WTC11 (cell line): Measurements from ENCODE around the gene ACTC1.

Source experiments
- ATF2 ChIP-seq: sonication (generic); formaldehyde crosslinking; IDR thresholded peaks from 2 replicates; pipeline ENCODE4 v1.8.1; 2022; ENCODE audit warnings: low read depth, missing genetic modification reagents, borderline replicate concordance
- NR1H2 ChIP-seq: sonication (generic); formaldehyde crosslinking; IDR thresholded peaks from 2 replicates; pipeline ENCODE4 v1.9.0; 2021; ENCODE audit warnings: mild to moderate bottlenecking, moderate library complexity, missing genetic modification reagents
- NR3C1 ChIP-seq: sonication (generic); formaldehyde crosslinking; conservative IDR thresholded peaks from 2 replicates; pipeline ENCODE4 v1.8.1; 2023; ENCODE audit warnings: low read depth, mild to moderate bottlenecking, missing genetic modification reagents
- SP1 ChIP-seq: sonication (generic); formaldehyde crosslinking; conservative IDR thresholded peaks from 2 replicates; pipeline ENCODE4 v1.8.1; 2022; ENCODE audit warnings: missing genetic modification reagents
- ZBTB43 ChIP-seq: sonication (generic); formaldehyde crosslinking; IDR thresholded peaks from 2 replicates; pipeline ENCODE4 v1.8.1; 2023; ENCODE audit warnings: mild to moderate bottlenecking, missing genetic modification reagents
- ZNF263 ChIP-seq: sonication (generic); formaldehyde crosslinking; IDR thresholded peaks from 2 replicates; pipeline ENCODE4 v1.8.1; 2022; ENCODE audit warnings: low read depth, mild to moderate bottlenecking, moderate library complexity, missing genetic modification reagents
- TF ChIP-seq, protein P1 (sequence below): fragments of 200-600 bp; IDR thresholded peaks from 2 replicates; pipeline ENCODE4 v1.8.0; 2022; ENCODE audit warnings: antibody characterized with exemption
- TF ChIP-seq, protein P2 (sequence below): sonication (generic); formaldehyde crosslinking; IDR thresholded peaks from 2 replicates; pipeline ENCODE4 v1.8.0; 2022; ENCODE audit warnings: mild to moderate bottlenecking, missing genetic modification reagents

- TF ChIP-seq, protein P1, sequence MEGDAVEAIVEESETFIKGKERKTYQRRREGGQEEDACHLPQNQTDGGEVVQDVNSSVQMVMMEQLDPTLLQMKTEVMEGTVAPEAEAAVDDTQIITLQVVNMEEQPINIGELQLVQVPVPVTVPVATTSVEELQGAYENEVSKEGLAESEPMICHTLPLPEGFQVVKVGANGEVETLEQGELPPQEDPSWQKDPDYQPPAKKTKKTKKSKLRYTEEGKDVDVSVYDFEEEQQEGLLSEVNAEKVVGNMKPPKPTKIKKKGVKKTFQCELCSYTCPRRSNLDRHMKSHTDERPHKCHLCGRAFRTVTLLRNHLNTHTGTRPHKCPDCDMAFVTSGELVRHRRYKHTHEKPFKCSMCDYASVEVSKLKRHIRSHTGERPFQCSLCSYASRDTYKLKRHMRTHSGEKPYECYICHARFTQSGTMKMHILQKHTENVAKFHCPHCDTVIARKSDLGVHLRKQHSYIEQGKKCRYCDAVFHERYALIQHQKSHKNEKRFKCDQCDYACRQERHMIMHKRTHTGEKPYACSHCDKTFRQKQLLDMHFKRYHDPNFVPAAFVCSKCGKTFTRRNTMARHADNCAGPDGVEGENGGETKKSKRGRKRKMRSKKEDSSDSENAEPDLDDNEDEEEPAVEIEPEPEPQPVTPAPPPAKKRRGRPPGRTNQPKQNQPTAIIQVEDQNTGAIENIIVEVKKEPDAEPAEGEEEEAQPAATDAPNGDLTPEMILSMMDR, result no peak
- no peak for TF ChIP-seq ZNF263 (CRISPR knock-in tag)
- TF ChIP-seq, protein P2, sequence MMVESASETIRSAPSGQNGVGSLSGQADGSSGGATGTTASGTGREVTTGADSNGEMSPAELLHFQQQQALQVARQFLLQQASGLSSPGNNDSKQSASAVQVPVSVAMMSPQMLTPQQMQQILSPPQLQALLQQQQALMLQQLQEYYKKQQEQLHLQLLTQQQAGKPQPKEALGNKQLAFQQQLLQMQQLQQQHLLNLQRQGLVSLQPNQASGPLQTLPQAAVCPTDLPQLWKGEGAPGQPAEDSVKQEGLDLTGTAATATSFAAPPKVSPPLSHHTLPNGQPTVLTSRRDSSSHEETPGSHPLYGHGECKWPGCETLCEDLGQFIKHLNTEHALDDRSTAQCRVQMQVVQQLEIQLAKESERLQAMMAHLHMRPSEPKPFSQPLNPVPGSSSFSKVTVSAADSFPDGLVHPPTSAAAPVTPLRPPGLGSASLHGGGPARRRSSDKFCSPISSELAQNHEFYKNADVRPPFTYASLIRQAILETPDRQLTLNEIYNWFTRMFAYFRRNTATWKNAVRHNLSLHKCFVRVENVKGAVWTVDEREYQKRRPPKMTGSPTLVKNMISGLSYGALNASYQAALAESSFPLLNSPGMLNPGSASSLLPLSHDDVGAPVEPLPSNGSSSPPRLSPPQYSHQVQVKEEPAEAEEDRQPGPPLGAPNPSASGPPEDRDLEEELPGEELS (CRISPR knock-in tag), result no peak
- TF ChIP-seq ATF2, result no peak
- TF ChIP-seq ZBTB43 (CRISPR knock-in tag), result no peak
- no peak for TF ChIP-seq SP1 (CRISPR knock-in tag)
- no peak for TF ChIP-seq NR1H2 (CRISPR knock-in tag)
- no peak for TF ChIP-seq NR3C1
These were observed 4.1 kb upstream of the ACTC1 start for GRCh38 chr15:34799149-34800101.
